ENCODE results near the gene PIPOX. TPM values are rescaled to one million over a fixed set of nuclear protein-coding genes. Genes with fewer than 3 reads are reported as not detected.

Gene PIPOX
- total and polyA plus RNA-seq, 9 of the 15 experiments (the other 6 are each of a cell fraction or from before 2014, with no cell fraction given) = 0.15 to 2.2 (median 0.58) TPM; not detected in 2

GRCh38 chr17:29041571-29041970 is 1.4 kb upstream of the PIPOX start:
- Histone ChIP-seq H3K9me1 (ENCODE audit: control insufficient read depth, insufficient read depth, low read length) (no peaks in the 10 kb centered on the region), H3K9me3 (replicated peaks; ENCODE audit: control insufficient read depth, insufficient read depth, low read depth, low read length) (no peaks in the 10 kb centered on the region), H2AFZ (ENCODE audit: low read depth, low read length) (no peak overlapping the region), H3K27ac (ENCODE audit: extremely low read depth, low read depth, low read length) (no peak overlapping the region), H3K4me3 (no peak overlapping the region), H3K36me3 (ENCODE audit: control insufficient read depth, insufficient read depth, low read length) (no peaks in the 10 kb centered on the region), H3K4me1 (replicated peaks in 1 of 2; ENCODE audit: control insufficient read depth in 2 of 2, insufficient read depth in 2 of 2, low read length in 2 of 2) (peaks cover 6 to 10% of the 10 kb centered on the region in 2 experiments; a peak in 4 of 5 replicates), H3K4me2 (ENCODE audit: insufficient read depth, low read length) (no peak overlapping the region), H4K20me1 (replicated peaks; ENCODE audit: control insufficient read depth, insufficient read depth, low read length) (no peaks in the 10 kb centered on the region), H3K79me2 (ENCODE audit: control insufficient read depth, insufficient read depth, low read length) (no peaks in the 10 kb centered on the region), H3K27me3 (ENCODE audit: control insufficient read depth in 2 of 2, insufficient read depth in 2 of 2, low read length in 2 of 2) (peaks cover 29 to 33% of the 10 kb centered on the region in 2 experiments), H3K9ac (ENCODE audit: insufficient read depth in 1 of 2, low read depth in 2 of 2, low read length in 2 of 2) (no peak overlapping the region)
- no peak for TF ChIP-seq POLR2B (IDR thresholded peaks at IDR 0.05; ENCODE audit: low read depth, partially characterized antibody)
- no peak for TF ChIP-seq ZEB2 (IDR thresholded peaks at IDR 0.05)
- TF ChIP-seq KLF13 (tag; IDR thresholded peaks at IDR 0.05; ENCODE audit: borderline replicate concordance, low read depth) = no peak
- no peak for TF ChIP-seq BRF1 (IDR thresholded peaks at IDR 0.05; ENCODE audit: borderline replicate concordance, extremely low read depth, insufficient read length)
- no peak for TF ChIP-seq ZNF717 (CRISPR knock-in tag; IDR thresholded peaks at IDR 0.05)
- TF ChIP-seq SMARCB1 (IDR thresholded peaks at IDR 0.05; ENCODE audit: insufficient read length, low read depth) = no peak
- TF ChIP-seq WHSC1 (IDR thresholded peaks at IDR 0.05; ENCODE audit: low read length) = no peak
- TF ChIP-seq ZNF512 (tag; IDR thresholded peaks at IDR 0.05) = no peak
- no peak for TF ChIP-seq ZNF12 (CRISPR knock-in tag; IDR thresholded peaks at IDR 0.05)
- no peak for TF ChIP-seq ZBTB12 (CRISPR knock-in tag; IDR thresholded peaks at IDR 0.05)
- TF ChIP-seq HOXB6 (CRISPR knock-in tag; IDR thresholded peaks at IDR 0.05; ENCODE audit: borderline replicate concordance) = no peak
- no peak for TF ChIP-seq THRA (IDR thresholded peaks at IDR 0.05)
- TF ChIP-seq TSC22D4 (tag; IDR thresholded peaks at IDR 0.05) = no peak
- TF ChIP-seq ZBTB7A (IDR thresholded peaks at IDR 0.05; ENCODE audit: borderline replicate concordance, control insufficient read depth, low read depth, low read length) = no peak
- no peak for TF ChIP-seq MYBL2 (IDR thresholded peaks at IDR 0.05; ENCODE audit: low read depth)
- TF ChIP-seq MYBL2 (CRISPR knock-in tag; IDR thresholded peaks at IDR 0.05; ENCODE audit: borderline replicate concordance) = no peak
- no peak for TF ChIP-seq ZNF830 (CRISPR knock-in tag; IDR thresholded peaks at IDR 0.05)
- no peak for FAIRE-seq
- ChIA-PET CTCF (ENCODE audit: low intra/inter-chr PET ratio) (interaction anchor here (0.6 kb wide), 1 partner anchor 26 kb away, joined by 3 read pairs; no protein-coding TSS in a partner anchor), POLR2A (interaction anchor here (1.2 kb wide), 1 partner anchor 25 kb away, joined by 5 read pairs; no protein-coding TSS in a partner anchor)
- 58% methylated on average over 5 of the region's 6 CpGs for WGBS (ENCODE audit: insufficient coverage, low coverage, missing lambda C conversion rate)
- intact Hi-C loops (cut with micrococcal nuclease) = no loop called here
- no TSS peak for BruUV-seq (replicated peaks)
- ATAC-seq = no peak
- in situ Hi-C loops (cut with MboI) = no loop called here
- DNase-seq (ENCODE audit: extremely low read depth in 1 of 4, low spot score in 3 of 4) = no peak

Data from K562 (cell line).